ENCODE data around the gene ELL3.

GRCh38 chr15:43799945-43800285 lies 23.1 kb upstream of the ELL3 start, which contains the start of gene SERINC4:
- no peak for TF ChIP-seq EZH2 (IDR thresholded peaks at IDR 0.05; ENCODE audit: insufficient read depth, poor library complexity, severe bottlenecking)
- TF ChIP-seq EZH2phosphoT487 (IDR thresholded peaks at IDR 0.05; ENCODE audit: insufficient read depth, low read depth): no peak

Data from GM23248 (cell line).